GM12865 (cell line): ENCODE measurements around the gene PTPN22.

Experiments
- DNase-seq: peaks from one replicate; pipeline ENCODE4 v3.0.0; 2010; ENCODE audit warnings: low read depth
- H3K4me3 ChIP-seq: 2 replicates; pipeline ENCODE4 v1.5.1; 2011; ENCODE audit warnings: mild to moderate bottlenecking, low read depth, low read length, control low read depth
- TF ChIP-seq, protein P1 (sequence below): IDR thresholded peaks from 2 replicates; pipeline ENCODE4 v1.5.1; 2011; ENCODE audit warnings: low read length, control low read depth, low read depth, inconsistent platforms; ENCODE audit not compliant: insufficient read depth; ENCODE audit errors: missing control alignments

The PTPN22 gene

DNA sequence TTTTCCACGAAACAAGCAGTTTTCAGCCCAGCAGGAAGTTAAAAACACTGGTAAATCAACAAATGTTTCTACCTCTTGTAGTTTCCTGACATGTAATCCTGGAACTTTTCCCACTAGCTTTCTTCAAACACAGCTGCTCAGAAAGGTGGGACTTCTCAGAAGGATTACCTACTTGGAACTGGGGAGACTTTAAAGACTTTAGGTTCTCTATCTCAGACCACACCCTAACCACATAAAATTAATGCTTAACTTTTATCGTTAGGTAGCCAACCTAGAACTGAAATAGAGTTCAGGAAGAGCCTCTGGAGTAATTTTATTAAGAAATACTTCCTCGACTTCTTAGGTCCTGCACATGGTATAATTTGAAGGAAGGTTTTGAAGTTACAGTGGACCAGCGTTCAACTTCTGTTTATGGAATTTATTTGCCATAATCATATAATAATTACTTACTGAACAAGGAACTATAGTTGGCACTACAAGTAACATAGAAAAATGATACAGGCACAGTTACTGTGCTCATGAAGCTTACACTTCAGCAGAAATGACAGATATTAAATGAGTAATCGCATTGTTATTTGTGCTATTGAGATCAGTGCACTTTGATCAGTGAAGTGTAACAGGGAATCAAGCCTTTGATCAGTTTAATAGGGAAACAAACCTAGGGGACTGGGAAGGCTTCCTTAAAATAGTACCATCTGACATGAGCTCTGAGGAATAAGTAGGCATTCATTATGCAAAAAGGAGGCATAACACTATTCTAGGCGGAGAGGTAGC, 16.1 kb upstream of the PTPN22 start, which contains the start of gene BCL2L15:
BCL2L15 (minus strand) TSS at position 180 of the 774 bp plus-strand sequence. CDS start 206 bp downstream, outside the sequence.
- TF ChIP-seq, protein P1, sequence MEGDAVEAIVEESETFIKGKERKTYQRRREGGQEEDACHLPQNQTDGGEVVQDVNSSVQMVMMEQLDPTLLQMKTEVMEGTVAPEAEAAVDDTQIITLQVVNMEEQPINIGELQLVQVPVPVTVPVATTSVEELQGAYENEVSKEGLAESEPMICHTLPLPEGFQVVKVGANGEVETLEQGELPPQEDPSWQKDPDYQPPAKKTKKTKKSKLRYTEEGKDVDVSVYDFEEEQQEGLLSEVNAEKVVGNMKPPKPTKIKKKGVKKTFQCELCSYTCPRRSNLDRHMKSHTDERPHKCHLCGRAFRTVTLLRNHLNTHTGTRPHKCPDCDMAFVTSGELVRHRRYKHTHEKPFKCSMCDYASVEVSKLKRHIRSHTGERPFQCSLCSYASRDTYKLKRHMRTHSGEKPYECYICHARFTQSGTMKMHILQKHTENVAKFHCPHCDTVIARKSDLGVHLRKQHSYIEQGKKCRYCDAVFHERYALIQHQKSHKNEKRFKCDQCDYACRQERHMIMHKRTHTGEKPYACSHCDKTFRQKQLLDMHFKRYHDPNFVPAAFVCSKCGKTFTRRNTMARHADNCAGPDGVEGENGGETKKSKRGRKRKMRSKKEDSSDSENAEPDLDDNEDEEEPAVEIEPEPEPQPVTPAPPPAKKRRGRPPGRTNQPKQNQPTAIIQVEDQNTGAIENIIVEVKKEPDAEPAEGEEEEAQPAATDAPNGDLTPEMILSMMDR = no peak
- H3K4me3 ChIP-seq = no peak within 1 kb of the TSS
- no peak for DNase-seq

DNA sequence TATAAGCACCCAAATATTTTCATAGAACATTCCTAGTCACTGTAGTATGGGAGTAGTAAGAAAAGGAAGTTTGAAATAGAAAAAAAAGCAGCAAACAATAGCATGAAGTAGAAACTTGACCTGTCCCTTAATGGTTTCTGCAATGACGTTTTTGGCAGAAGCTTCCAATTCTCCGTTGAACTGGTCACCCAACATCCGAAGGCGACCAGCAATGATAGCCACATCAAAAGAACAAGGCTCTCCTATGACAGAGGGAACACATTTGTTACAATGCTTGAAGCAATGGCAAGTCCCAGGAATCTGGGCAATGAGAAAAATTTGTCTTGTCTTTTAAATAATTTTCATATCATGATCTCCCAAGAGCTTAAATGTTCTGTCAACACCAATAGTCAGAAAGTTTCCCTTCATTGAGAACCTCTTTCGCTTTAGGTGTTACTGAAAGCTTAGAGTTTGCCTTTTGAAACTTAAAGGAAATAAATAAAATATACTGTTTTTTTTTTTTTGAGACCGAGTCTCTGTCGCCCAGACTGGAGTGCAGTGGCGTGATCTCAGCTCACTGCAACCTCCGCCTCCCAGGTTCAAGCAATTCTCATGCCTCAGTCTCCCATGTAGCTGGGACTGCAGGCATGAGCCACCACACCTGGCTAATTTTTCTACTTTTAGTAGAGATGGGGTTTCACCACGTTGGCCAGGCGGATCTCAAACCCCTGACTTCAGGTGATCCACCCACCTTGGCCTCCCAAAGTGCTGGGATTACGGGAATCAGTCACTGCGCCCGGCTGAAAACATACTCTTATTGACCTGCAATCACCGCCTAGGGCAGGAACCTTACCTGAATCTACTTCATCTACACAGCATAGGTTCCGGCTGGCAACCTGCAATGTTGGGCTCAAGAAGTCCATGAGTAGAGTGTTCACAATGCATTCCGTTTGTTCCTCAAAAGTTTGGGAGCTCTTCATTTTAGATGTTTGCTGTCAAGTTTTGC, 15.2 kb upstream of the PTPN22 start:
- H3K4me3 ChIP-seq = no peak overlapping the region
- TF ChIP-seq, protein P1 = no peak
- DNase-seq = no peak

GRCh38 chr1:113881661-113882060, 10.1 kb upstream of the PTPN22 start:
- H3K4me3 ChIP-seq = no peak overlapping the region
- no peak for DNase-seq
- TF ChIP-seq, protein P1 = no peak

GRCh38 chr1:113879739-113880038, 8.2 kb upstream of the PTPN22 start:
- H3K4me3 ChIP-seq = no peak overlapping the region
- TF ChIP-seq, protein P1 = no peak

GRCh38 chr1:113876176-113876575, 4.7 kb upstream of the PTPN22 start:
- no peak for DNase-seq
- no peak overlapping the region for H3K4me3 ChIP-seq
- TF ChIP-seq, protein P1 = no peak

More at GRCh38 chr1:113879739-113880038, 8.2 kb upstream of the PTPN22 start:
- no peak for DNase-seq

DNA sequence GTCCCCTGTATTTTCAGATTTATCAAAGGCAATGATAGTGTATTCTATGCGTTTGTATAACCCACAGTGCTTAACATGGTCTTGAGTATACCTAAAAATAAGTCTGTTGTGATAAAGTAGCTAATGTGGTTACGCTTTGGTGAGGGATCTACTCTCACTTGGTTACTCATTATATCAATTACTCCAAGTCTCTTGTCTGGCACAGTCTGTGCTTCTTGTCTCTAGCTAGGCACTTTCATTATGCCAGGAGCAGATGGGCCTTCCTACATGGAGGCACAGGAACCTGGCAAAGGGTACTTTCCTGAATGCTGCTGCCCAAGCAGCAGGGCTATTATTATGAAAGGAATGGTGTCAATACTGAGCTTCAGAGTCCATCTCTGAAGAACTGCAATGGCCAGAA, 4.2 kb upstream of the PTPN22 start:
- TF ChIP-seq, protein P1 = no peak
- DNase-seq = no peak
- no peak overlapping the region for H3K4me3 ChIP-seq
